SK-N-SH (cell line): ENCODE measurements around the gene PELI2. TPM values are rescaled to one million over a fixed set of nuclear protein-coding genes. Genes with fewer than 3 reads are reported as not detected.

ENCODE experiments used
- CTCF ChIA-PET: fragments of 300-600, 350-600 bp; formaldehyde crosslinking; extraction: SDS; loops from one replicate; lab custom pipeline; 2021; lab: Yijun Ruan, JAX
- POLR2A ChIA-PET: fragments of 350-600 bp; sonication (Branson Sonifier 250); formaldehyde crosslinking; extraction: SDS; loops from one replicate; lab custom pipeline; 2020; ENCODE audit warnings: antibody characterized with exemption, inconsistent platforms; lab: Yijun Ruan, JAX
- DNase-seq: peaks from one replicate; pipeline ENCODE4 v3.0.0; 2012
- H2AFZ ChIP-seq: fragments of 200-600 bp; sonication (generic); 2 replicates; pipeline ENCODE4 v1.8.1; 2016; ENCODE audit warnings: antibody characterized with exemption, mild to moderate bottlenecking, low read depth
- H3F3A ChIP-seq: fragments of 200-600 bp; sonication (generic); replicated peaks from 2 replicates; pipeline ENCODE3; 2016; ENCODE audit warnings: antibody characterized with exemption, mild to moderate bottlenecking; ENCODE audit not compliant: insufficient read depth
- H3K27ac ChIP-seq, 2 experiments: fragments of 200-500 bp in 1 of 2; fragments of 200-600 bp in 1 of 2; sonication (Bioruptor generic) in 1 of 2; sonication (generic), shearing (Covaris generic) in 1 of 2; 2 replicates each; pipeline versions ENCODE4 v1.5.1 to v1.6.1; 2014 to 2016; ENCODE audit warnings: low read depth in 2 of 2, inconsistent platforms in 1 of 2, low read length in 1 of 2, mild to moderate bottlenecking in 1 of 2, mixed read lengths in 1 of 2
- H3K27me3 ChIP-seq: fragments of 200-600 bp; sonication (generic), shearing (Covaris generic); 2 replicates; pipeline ENCODE4 v1.6.1; 2016; ENCODE audit warnings: mixed run types; ENCODE audit not compliant: insufficient read depth
- H3K36me3 ChIP-seq, 2 experiments: fragments of 200-500 bp in 1 of 2; fragments of 200-600 bp in 1 of 2; sonication (Bioruptor generic) in 1 of 2; sonication (generic) in 1 of 2; replicated peaks in 1 of 2; 2 replicates each; pipeline versions ENCODE3 to v1.5.1; 2014 to 2016; ENCODE audit warnings: low read length in 1 of 2, mild to moderate bottlenecking in 1 of 2; ENCODE audit not compliant: insufficient read depth in 2 of 2, control insufficient read depth in 1 of 2
- H3K4me1 ChIP-seq, 2 experiments: fragments of 200-500 bp in 1 of 2; fragments of 200-600 bp in 1 of 2; sonication (Bioruptor generic) in 1 of 2; sonication (generic), shearing (Covaris generic) in 1 of 2; 2 replicates each; pipeline versions ENCODE4 v1.5.1 to v1.6.1; 2014 to 2016; ENCODE audit warnings: low read depth in 1 of 2, low read length in 1 of 2, mixed run types in 1 of 2; ENCODE audit not compliant: insufficient read depth in 2 of 2, control insufficient read depth in 1 of 2
- H3K4me2 ChIP-seq: fragments of 200-600 bp; sonication (generic), shearing (Covaris generic); 2 replicates; pipeline ENCODE4 v1.6.1; 2017; ENCODE audit warnings: mixed run types
- H3K4me3 ChIP-seq, 2 experiments: fragments of 200-500 bp in 1 of 2; fragments of 200-600 bp in 1 of 2; sonication (Bioruptor generic) in 1 of 2; sonication (generic), shearing (Covaris generic) in 1 of 2; 2 replicates each; pipeline versions ENCODE4 v1.5.1 to v1.8.1; 2014 to 2016; ENCODE audit warnings: low read depth in 2 of 2, inconsistent platforms in 1 of 2, low read length in 1 of 2, mild to moderate bottlenecking in 1 of 2, mixed read lengths in 1 of 2, moderate library complexity in 1 of 2
- H3K79me2 ChIP-seq: fragments of 200-600 bp; sonication (generic); 2 replicates; pipeline ENCODE4 v1.8.1; 2017; ENCODE audit warnings: mild to moderate bottlenecking; ENCODE audit not compliant: insufficient read depth
- H3K9ac ChIP-seq: fragments of 200-600 bp; sonication (generic); 2 replicates; pipeline ENCODE4 v1.6.1; 2017; ENCODE audit warnings: mixed run types
- H3K9me2 ChIP-seq: fragments of 200-600 bp; sonication (generic); 2 replicates; pipeline ENCODE4 v1.6.1; 2017; ENCODE audit warnings: mixed run types
- H3K9me3 ChIP-seq: fragments of 200-600 bp; sonication (generic); 2 replicates; pipeline ENCODE4 v1.6.1; 2017; ENCODE audit warnings: mixed run types, mild to moderate bottlenecking, moderate library complexity
- H4K20me1 ChIP-seq: fragments of 200-600 bp; sonication (generic); 2 replicates; pipeline ENCODE4 v1.6.1; 2017; ENCODE audit warnings: mild to moderate bottlenecking, mixed run types; ENCODE audit not compliant: insufficient read depth
- CHD2 ChIP-seq: fragments of 150-350 bp; IDR thresholded peaks from 2 replicates; pipeline ENCODE4 v1.6.1; 2018; ENCODE audit warnings: low read length; ENCODE audit not compliant: partially characterized antibody
- FOXJ3 ChIP-seq: sonication (generic); formaldehyde crosslinking; IDR thresholded peaks from 2 replicates; pipeline ENCODE4 v1.5.1; 2020; ENCODE audit warnings: mild to moderate bottlenecking, missing genetic modification reagents
- FOXM1 ChIP-seq: IDR thresholded peaks from 2 replicates; pipeline ENCODE4 v1.4.0; 2012; ENCODE audit warnings: low read depth, mild to moderate bottlenecking
- GABPA ChIP-seq: IDR thresholded peaks from 2 replicates; pipeline ENCODE4 v1.4.0; 2012; ENCODE audit warnings: low read depth, mild to moderate bottlenecking
- GATA2 ChIP-seq: sonication (generic); formaldehyde crosslinking; IDR thresholded peaks from 2 replicates; pipeline ENCODE4 v1.5.0; 2020; ENCODE audit warnings: mild to moderate bottlenecking, missing genetic modification reagents
- MEF2A ChIP-seq: IDR thresholded peaks from 2 replicates; pipeline ENCODE4 v1.4.0; 2012; ENCODE audit warnings: low read depth, borderline replicate concordance
- NFIC ChIP-seq: IDR thresholded peaks from 2 replicates; pipeline ENCODE4 v1.4.0; 2012; ENCODE audit warnings: borderline replicate concordance
- NRF1 ChIP-seq: IDR thresholded peaks from 2 replicates; pipeline ENCODE4 v1.6.1; 2012; ENCODE audit warnings: low read depth, mild to moderate bottlenecking, low read length
- POLR2AphosphoS5 ChIP-seq: IDR thresholded peaks from 2 replicates; pipeline ENCODE4 v1.6.1; 2012; ENCODE audit warnings: low read depth, low read length
- RCOR1 ChIP-seq: fragments of 150-350 bp; IDR thresholded peaks from 2 replicates; pipeline ENCODE4 v1.6.1; 2017; ENCODE audit warnings: antibody characterized with exemption, low read length
- RFX5 ChIP-seq: IDR thresholded peaks from 2 replicates; pipeline ENCODE4 v1.6.1; 2012; ENCODE audit warnings: mild to moderate bottlenecking, improper control_type of control experiment, low read length
- SMC3 ChIP-seq: IDR thresholded peaks from 2 replicates; pipeline ENCODE4 v1.6.1; 2012; ENCODE audit warnings: low read depth, low read length, improper control_type of control experiment
- TCF12 ChIP-seq: IDR thresholded peaks from 2 replicates; pipeline ENCODE4 v1.4.0; 2012
- TEAD4 ChIP-seq: IDR thresholded peaks from 2 replicates; pipeline ENCODE4 v1.4.0; 2012; ENCODE audit warnings: mild to moderate bottlenecking, borderline replicate concordance; ENCODE audit not compliant: insufficient read depth
- YY1 ChIP-seq: IDR thresholded peaks from 2 replicates; pipeline ENCODE4 v1.4.0; 2012; ENCODE audit warnings: low read depth, mild to moderate bottlenecking
- WGBS: methylation state at CpG from one replicate; pipeline ENCODE4 v1.1.6; 2017; ENCODE audit warnings: low lambda C conversion rate; 5-methylcytosine and 5-hydroxymethylcytosine counted together
- polyA plus RNA-seq, 3 experiments: library from polyadenylated mRNA; depleted of rRNA; stranded (reverse); fragments of >200 nt; gene quantifications; 2 replicates each; pipeline ENCODE4 v1.2.3, GENCODE V29; 2012
- TF ChIP-seq, protein P1 (sequence below): IDR thresholded peaks from 2 replicates; pipeline ENCODE4 v1.4.0; 2012; ENCODE audit warnings: low read depth
- TF ChIP-seq, protein P2 (sequence below): fragments of 200-600 bp; sonication (generic); IDR thresholded peaks from 2 replicates; pipeline ENCODE4 v1.6.1; 2017; ENCODE audit warnings: antibody characterized with exemption, mild to moderate bottlenecking, moderate library complexity
- TF ChIP-seq, protein P3 (sequence below): IDR thresholded peaks from 2 replicates; pipeline ENCODE4; 2012

The PELI2 gene
- polyA plus RNA-seq, 1 of the 3 experiments (the other 2 are of a cell fraction) = not detected

DNA sequence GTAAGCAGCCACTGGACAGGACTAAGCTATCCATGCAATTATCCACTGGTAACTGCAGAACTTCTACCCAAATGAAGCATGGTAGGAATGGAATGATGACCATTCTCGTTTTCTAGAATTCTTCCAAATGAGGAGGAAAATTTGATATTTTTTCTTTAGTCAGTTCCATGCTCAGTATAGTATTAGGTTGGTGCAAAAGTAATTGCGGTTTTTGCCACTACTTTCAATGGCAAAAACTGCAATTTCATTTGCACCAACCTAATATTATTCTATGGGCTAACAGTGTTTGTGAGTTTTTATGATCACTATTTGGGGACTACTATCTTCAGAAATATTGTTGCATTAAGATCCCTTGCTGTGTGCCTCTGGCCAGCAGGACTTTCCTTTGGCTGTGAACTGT lies 42.9 kb upstream of the PELI2 start:
- H3K4me2 ChIP-seq = no peak overlapping the region
- H3F3A ChIP-seq = no peaks in the 10 kb centered on the region
- H3K27ac ChIP-seq = no peak overlapping the region
- H3K4me3 ChIP-seq = no peak overlapping the region
- no peaks in the 10 kb centered on the region for H3K4me1 ChIP-seq
- H3K79me2 ChIP-seq = no peaks in the 10 kb centered on the region
- H3K36me3 ChIP-seq = no peaks in the 10 kb centered on the region
- no peaks in the 10 kb centered on the region for H3K9me2 ChIP-seq
- H3K27me3 ChIP-seq = no peaks in the 10 kb centered on the region; the same call in 1 of the 2 replicates
- no peak overlapping the region for H2AFZ ChIP-seq
- no peak overlapping the region for H3K9ac ChIP-seq
- H3K9me3 ChIP-seq = no peaks in the 10 kb centered on the region
- no peak for DNase-seq
- no peaks in the 10 kb centered on the region for H4K20me1 ChIP-seq
- CTCF ChIA-PET = no interaction called here
- TF ChIP-seq, protein P1, sequence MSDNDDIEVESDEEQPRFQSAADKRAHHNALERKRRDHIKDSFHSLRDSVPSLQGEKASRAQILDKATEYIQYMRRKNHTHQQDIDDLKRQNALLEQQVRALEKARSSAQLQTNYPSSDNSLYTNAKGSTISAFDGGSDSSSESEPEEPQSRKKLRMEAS = no peak
- WGBS = 0% methylated on average over 2 of the region's 2 CpGs
- POLR2A ChIA-PET = no interaction called here

DNA sequence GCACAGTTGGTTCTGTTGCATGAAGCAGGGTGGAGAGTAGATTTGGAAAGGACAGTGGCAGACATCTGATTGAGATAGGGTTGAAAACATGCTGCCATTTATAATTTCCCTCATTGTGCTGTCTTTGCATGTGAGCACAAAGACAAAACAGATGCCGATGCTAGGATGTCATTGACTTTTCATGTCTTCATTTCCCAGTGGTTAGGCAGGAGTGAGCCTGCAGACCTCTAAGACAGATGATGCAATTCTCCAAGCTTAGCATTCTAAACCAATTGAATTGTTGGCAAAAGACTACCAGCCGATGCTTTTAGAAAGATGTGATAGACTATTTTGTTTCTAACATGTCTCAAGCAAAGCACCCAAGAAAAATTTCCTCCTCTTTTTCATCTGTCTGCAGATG lies 37.1 kb upstream of the PELI2 start:
- POLR2A ChIA-PET = no interaction called here
- H3K79me2 ChIP-seq = no peaks in the 10 kb centered on the region
- WGBS = 0% methylated on average over 2 of the region's 2 CpGs
- H3K27me3 ChIP-seq = no peaks in the 10 kb centered on the region; the same call in 1 of the 2 replicates
- no peaks in the 10 kb centered on the region for H3F3A ChIP-seq
- TF ChIP-seq, protein P1 = no peak
- TF ChIP-seq YY1 (no peak), NFIC (no peak), TCF12 (no peak), SMC3 (no peak), POLR2AphosphoS5 (no peak), FOXJ3 (no peak), GABPA (no peak), NRF1 (no peak), FOXM1 (no peak), GATA2 (CRISPR knock-in tag) (no peak), MEF2A (no peak), TEAD4 (no peak), RFX5 (no peak), RCOR1 (no peak), CHD2 (no peak)
- TF ChIP-seq, protein P2, sequence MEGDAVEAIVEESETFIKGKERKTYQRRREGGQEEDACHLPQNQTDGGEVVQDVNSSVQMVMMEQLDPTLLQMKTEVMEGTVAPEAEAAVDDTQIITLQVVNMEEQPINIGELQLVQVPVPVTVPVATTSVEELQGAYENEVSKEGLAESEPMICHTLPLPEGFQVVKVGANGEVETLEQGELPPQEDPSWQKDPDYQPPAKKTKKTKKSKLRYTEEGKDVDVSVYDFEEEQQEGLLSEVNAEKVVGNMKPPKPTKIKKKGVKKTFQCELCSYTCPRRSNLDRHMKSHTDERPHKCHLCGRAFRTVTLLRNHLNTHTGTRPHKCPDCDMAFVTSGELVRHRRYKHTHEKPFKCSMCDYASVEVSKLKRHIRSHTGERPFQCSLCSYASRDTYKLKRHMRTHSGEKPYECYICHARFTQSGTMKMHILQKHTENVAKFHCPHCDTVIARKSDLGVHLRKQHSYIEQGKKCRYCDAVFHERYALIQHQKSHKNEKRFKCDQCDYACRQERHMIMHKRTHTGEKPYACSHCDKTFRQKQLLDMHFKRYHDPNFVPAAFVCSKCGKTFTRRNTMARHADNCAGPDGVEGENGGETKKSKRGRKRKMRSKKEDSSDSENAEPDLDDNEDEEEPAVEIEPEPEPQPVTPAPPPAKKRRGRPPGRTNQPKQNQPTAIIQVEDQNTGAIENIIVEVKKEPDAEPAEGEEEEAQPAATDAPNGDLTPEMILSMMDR = no peak
- TF ChIP-seq, protein P3, sequence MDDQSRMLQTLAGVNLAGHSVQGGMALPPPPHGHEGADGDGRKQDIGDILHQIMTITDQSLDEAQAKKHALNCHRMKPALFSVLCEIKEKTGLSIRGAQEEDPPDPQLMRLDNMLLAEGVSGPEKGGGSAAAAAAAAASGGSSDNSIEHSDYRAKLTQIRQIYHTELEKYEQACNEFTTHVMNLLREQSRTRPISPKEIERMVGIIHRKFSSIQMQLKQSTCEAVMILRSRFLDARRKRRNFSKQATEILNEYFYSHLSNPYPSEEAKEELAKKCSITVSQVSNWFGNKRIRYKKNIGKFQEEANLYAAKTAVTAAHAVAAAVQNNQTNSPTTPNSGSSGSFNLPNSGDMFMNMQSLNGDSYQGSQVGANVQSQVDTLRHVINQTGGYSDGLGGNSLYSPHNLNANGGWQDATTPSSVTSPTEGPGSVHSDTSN = no peak
- H3K4me2 ChIP-seq = no peak overlapping the region
- no peaks in the 10 kb centered on the region for H3K9me3 ChIP-seq
- CTCF ChIA-PET = no interaction called here
- H3K36me3 ChIP-seq = no peaks in the 10 kb centered on the region
- no peak overlapping the region for H3K9ac ChIP-seq
- H3K9me2 ChIP-seq = no peaks in the 10 kb centered on the region
- H2AFZ ChIP-seq = no peak overlapping the region
- no peak overlapping the region for H3K4me3 ChIP-seq
- H4K20me1 ChIP-seq = no peaks in the 10 kb centered on the region
- DNase-seq = no peak
- H3K27ac ChIP-seq = no peak overlapping the region
- no peaks in the 10 kb centered on the region for H3K4me1 ChIP-seq
